Cardiac muscle cell (in vitro differentiated cells and primary cell): Measurements from ENCODE around the gene RBM43. TPM values are rescaled to one million over a fixed set of nuclear protein-coding genes. Genes with fewer than 3 reads are reported as not detected.

Experiments used
- DNase-seq, 2 donors: peaks; one replicate each; pipeline versions ENCODE4 v3.0.0 to v3.0.0-alpha.2; 2010 to 2017; ENCODE audit warnings: low read depth in 1 of 2, low spot score in 1 of 2
- H3K27ac ChIP-seq: fragments of 200-600 bp; sonication (generic); 2 replicates; pipeline ENCODE4 v1.5.1; 2016
- H3K27me3 ChIP-seq: fragments of 200-600 bp; sonication (generic); 2 replicates; pipeline ENCODE4 v1.6.0; 2016; ENCODE audit warnings: control low read depth
- H3K36me3 ChIP-seq: fragments of 200-600 bp; sonication (generic); 2 replicates; pipeline ENCODE4 v1.5.1; 2016; ENCODE audit warnings: control low read depth
- H3K4me1 ChIP-seq: fragments of 200-600 bp; sonication (generic); 2 replicates; pipeline ENCODE4 v1.8.1; 2017; ENCODE audit warnings: low read depth, mild to moderate bottlenecking, mixed run types
- H3K4me3 ChIP-seq: fragments of 200-600 bp; sonication (generic); 2 replicates; pipeline ENCODE4 v1.5.1; 2016; ENCODE audit warnings: mild to moderate bottlenecking
- H3K9me3 ChIP-seq: fragments of 200-600 bp; sonication (generic); 2 replicates; pipeline ENCODE4 v1.5.1; 2017; ENCODE audit warnings: low read depth, mild to moderate bottlenecking, control low read depth
- CTCF ChIP-seq: IDR thresholded peaks from 2 replicates; pipeline ENCODE4 v1.5.1; 2012; ENCODE audit warnings: low read depth, mild to moderate bottlenecking, low read length
- polyA plus RNA-seq: library from polyadenylated mRNA; unstranded; fragments of >200 nt; fragmentation: Nextera tagmentation; extraction: Ambion mirVana; gene quantifications from 2 replicates; pipeline ENCODE4 v1.2.1, GENCODE V29; 2016
- total RNA-seq: library from RNA; depleted of rRNA; stranded (reverse); fragments of >200 nt; gene quantifications from 2 replicates; pipeline ENCODE4 v1.2.3, GENCODE V29; 2016

RBM43 gene
- total and polyA plus RNA-seq, 2 experiments from 2014 or later: 0.10 to 1.4 TPM

DNA sequence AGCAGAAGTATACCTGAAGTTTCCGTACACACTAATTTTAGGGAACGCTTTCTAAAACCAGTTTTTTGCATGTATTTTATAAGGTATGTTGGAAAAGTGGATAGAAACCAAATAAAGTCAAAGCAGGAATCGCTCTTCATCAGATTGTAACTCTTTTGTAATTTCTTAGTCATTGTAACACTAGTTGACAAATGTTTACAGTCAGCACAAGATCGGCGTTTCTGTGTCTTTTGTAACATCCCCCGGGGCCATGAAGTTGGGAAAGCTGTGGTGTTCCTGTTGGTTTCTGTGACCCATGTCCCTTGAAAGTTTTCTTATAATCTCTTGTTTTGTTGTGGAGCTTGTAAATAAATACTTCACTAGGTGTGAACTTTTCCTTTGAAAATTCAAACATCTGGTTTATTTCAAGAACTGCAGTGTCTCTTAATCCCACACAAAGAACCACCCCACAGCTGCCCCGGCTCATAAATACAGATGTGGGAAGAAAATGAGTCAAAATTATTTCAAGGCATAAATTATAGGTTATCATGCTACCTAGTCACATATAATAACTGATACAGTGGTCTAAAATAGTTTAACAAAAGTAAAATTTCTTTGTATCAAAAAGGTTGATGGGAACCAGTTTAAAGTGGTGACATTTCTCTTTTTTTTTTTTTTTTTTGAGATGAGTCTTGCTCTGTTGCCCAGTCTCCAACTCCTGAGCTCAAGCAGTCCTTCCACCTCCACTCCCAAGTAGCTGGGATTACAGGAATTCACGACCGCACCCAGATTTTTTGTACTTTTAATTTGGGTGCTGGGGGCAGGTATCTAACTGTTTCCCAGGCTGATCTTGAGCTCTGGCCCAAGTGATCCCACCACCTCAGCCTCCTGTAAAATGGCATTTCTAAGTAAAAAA lies 28.6 kb upstream of the RBM43 start:
- TF ChIP-seq CTCF: no peak
- peak in 1 of 2 donors; percentile 58 for DNase-seq
- Histone ChIP-seq H3K4me1 (no peaks in the 10 kb centered on the region), H3K27me3 (peaks cover 17% of the 10 kb centered on the region), H3K4me3 (peak overlapping the region; percentile 24), H3K36me3 (no peaks in the 10 kb centered on the region), H3K9me3 (no peaks in the 10 kb centered on the region), H3K27ac (no peak overlapping the region)

DNA sequence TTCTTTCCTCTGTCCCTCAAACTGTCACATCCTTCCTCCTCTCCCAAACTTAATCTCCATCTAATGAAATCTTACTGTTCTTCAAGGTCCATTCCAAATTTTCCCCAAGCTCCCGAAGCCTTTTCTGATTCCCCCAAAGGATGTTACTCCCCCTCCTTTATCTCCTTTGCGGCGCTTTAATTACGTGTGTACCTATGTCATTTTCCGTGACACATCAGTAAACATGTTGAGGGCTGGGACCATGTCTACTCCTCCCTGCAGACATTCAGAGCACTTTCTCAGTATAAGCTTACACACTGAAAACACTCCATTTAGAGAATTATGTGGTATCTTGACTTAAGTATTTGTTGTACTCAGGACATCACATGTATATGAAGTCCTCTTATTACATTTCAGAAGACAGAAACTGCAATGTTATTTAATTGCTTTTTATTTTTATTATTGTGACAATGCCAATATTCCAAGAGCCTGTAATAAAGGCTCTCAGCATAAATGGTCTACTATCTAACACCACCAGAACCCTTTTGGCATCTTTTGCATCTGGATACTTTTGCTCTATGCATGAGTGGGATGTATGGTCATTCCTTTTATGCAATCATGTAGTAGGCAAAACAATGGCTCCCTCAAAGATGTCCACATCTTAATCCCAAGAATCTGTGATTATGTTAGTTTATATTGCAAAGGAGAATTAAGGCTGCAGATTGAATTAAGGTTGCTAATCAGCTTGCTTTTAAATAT lies 26.0 kb upstream of the RBM43 start:
- H3K9me3 ChIP-seq: no peaks in the 10 kb centered on the region
- no peak overlapping the region for H3K27ac ChIP-seq
- no peaks in the 10 kb centered on the region for H3K36me3 ChIP-seq
- no peaks in the 10 kb centered on the region for H3K4me1 ChIP-seq
- DNase-seq: no peak
- TF ChIP-seq CTCF: no peak
- H3K27me3 ChIP-seq: peaks cover 17% of the 10 kb centered on the region
- no peak overlapping the region for H3K4me3 ChIP-seq

GRCh38 chr2:151282401-151282800 lies 20.7 kb upstream of the RBM43 start:
- H3K36me3 ChIP-seq: no peaks in the 10 kb centered on the region
- no peak overlapping the region for H3K27ac ChIP-seq
- H3K27me3 ChIP-seq: no peaks in the 10 kb centered on the region
- DNase-seq: no peak
- no peak for TF ChIP-seq CTCF
- H3K9me3 ChIP-seq: no peaks in the 10 kb centered on the region
- H3K4me1 ChIP-seq: no peaks in the 10 kb centered on the region
- no peak overlapping the region for H3K4me3 ChIP-seq

- H3K27ac ChIP-seq: no peak overlapping the region
- no peak for TF ChIP-seq CTCF
- DNase-seq: peak in 1 of 2 donors; percentile 76
Observed at GRCh38 chr2:151280271-151280670, 18.6 kb upstream of the RBM43 start.

GRCh38 chr2:151278487-151278886 lies 16.8 kb upstream of the RBM43 start:
- Histone ChIP-seq H3K27ac (no peak overlapping the region), H3K4me1 (no peaks in the 10 kb centered on the region), H3K4me3 (no peak overlapping the region), H3K9me3 (no peaks in the 10 kb centered on the region), H3K27me3 (no peaks in the 10 kb centered on the region), H3K36me3 (no peaks in the 10 kb centered on the region)
- no peak for TF ChIP-seq CTCF
- no peak for DNase-seq

More at GRCh38 chr2:151280271-151280670, 18.6 kb upstream of the RBM43 start:
- Histone ChIP-seq H3K4me3 (no peak overlapping the region), H3K27me3 (no peaks in the 10 kb centered on the region), H3K4me1 (no peaks in the 10 kb centered on the region), H3K36me3 (no peaks in the 10 kb centered on the region), H3K9me3 (no peaks in the 10 kb centered on the region)
